WTC11 (cell line): ENCODE results near the gene FAM234A. TPM values are rescaled to one million over a fixed set of nuclear protein-coding genes. Genes with fewer than 3 reads are reported as not detected.

Source experiments
- ATAC-seq: fragments of 200-7000 bp; cut with Tn5 transposase; 2 replicates; pipeline ENCODE4 v1.10.0; 2021; ENCODE audit warnings: mild to moderate bottlenecking, moderate library complexity
- CTCF ChIA-PET: fragments of 300-600 bp; sonication (Branson Sonifier 250); formaldehyde crosslinking; loops from one replicate; lab custom pipeline; 2021; ENCODE audit warnings: antibody characterized with exemption; lab: Charles Lee
- POLR2A ChIA-PET: fragments of 350-600 bp; sonication (Branson Sonifier 250); formaldehyde crosslinking; loops from one replicate; lab custom pipeline; 2021; ENCODE audit warnings: antibody characterized with exemption; lab: Charles Lee
- DNase-seq: peaks from one replicate; pipeline ENCODE4 v3.0.0; 2021; ENCODE audit warnings: low spot score
- H3K27ac Mint-ChIP-seq: 2 replicates; pipeline ENCODE4 v1.8.0; 2021; ENCODE audit warnings: mixed read lengths
- H3K27me3 Mint-ChIP-seq: 2 replicates; pipeline ENCODE4 v1.8.0; 2021; ENCODE audit warnings: low read depth, mild to moderate bottlenecking, moderate library complexity, mixed read lengths
- H3K36me3 Mint-ChIP-seq: 2 replicates; pipeline ENCODE4 v1.8.0; 2021; ENCODE audit warnings: mixed read lengths
- H3K4me1 Mint-ChIP-seq: 2 replicates; pipeline ENCODE4 v1.8.0; 2022; ENCODE audit warnings: mixed read lengths
- H3K4me3 Mint-ChIP-seq: 2 replicates; pipeline ENCODE4 v1.8.0; 2021; ENCODE audit warnings: mild to moderate bottlenecking, moderate library complexity, mixed read lengths
- H3K9me3 Mint-ChIP-seq: 2 replicates; pipeline ENCODE4 v1.8.0; 2021; ENCODE audit warnings: mixed read lengths
- E2F5 ChIP-seq: sonication (generic); formaldehyde crosslinking; IDR thresholded peaks from 2 replicates; pipeline ENCODE4 v1.8.1; 2022; ENCODE audit warnings: mild to moderate bottlenecking, moderate library complexity, missing genetic modification reagents
- ETV6 ChIP-seq: sonication (generic); formaldehyde crosslinking; IDR thresholded peaks from 2 replicates; pipeline ENCODE4 v1.8.1; 2022; ENCODE audit warnings: mild to moderate bottlenecking, missing genetic modification reagents
- FOXP1 ChIP-seq: sonication (generic); formaldehyde crosslinking; IDR thresholded peaks from 2 replicates; pipeline ENCODE4 v1.8.0; 2022; ENCODE audit warnings: missing genetic modification reagents, mild to moderate bottlenecking, moderate library complexity, borderline replicate concordance
- FOXP4 ChIP-seq: sonication (generic); formaldehyde crosslinking; IDR thresholded peaks from 2 replicates; pipeline ENCODE4 v1.8.0; 2022; ENCODE audit warnings: mild to moderate bottlenecking, missing genetic modification reagents
- IRF2 ChIP-seq: sonication (generic); formaldehyde crosslinking; IDR thresholded peaks from 2 replicates; pipeline ENCODE4 v1.8.0; 2022; ENCODE audit warnings: low read depth, missing genetic modification reagents, borderline replicate concordance
- MAX ChIP-seq: sonication (generic); formaldehyde crosslinking; IDR thresholded peaks from 2 replicates; pipeline ENCODE4 v1.8.0; 2022; ENCODE audit warnings: mild to moderate bottlenecking, missing genetic modification reagents
- MLX ChIP-seq: sonication (generic); formaldehyde crosslinking; IDR thresholded peaks from 2 replicates; pipeline ENCODE4 v1.8.1; 2023; ENCODE audit warnings: mild to moderate bottlenecking, missing genetic modification reagents, moderate library complexity
- NR1H2 ChIP-seq: sonication (generic); formaldehyde crosslinking; IDR thresholded peaks from 2 replicates; pipeline ENCODE4 v1.9.0; 2021; ENCODE audit warnings: mild to moderate bottlenecking, moderate library complexity, missing genetic modification reagents
- NR2C2 ChIP-seq: sonication (generic); formaldehyde crosslinking; IDR thresholded peaks from 2 replicates; pipeline ENCODE4 v1.8.0; 2022; ENCODE audit warnings: mild to moderate bottlenecking, missing genetic modification reagents
- PRRX2 ChIP-seq: fragments of 250-450 bp; sonication (Bioruptor Pico); IDR thresholded peaks from 2 replicates; pipeline ENCODE4 v1.8.0; 2021; ENCODE audit warnings: mild to moderate bottlenecking
- TCF7 ChIP-seq: sonication (generic); formaldehyde crosslinking; IDR thresholded peaks from 2 replicates; pipeline ENCODE4 v1.8.0; 2022; ENCODE audit warnings: mild to moderate bottlenecking, low read depth, missing genetic modification reagents, moderate library complexity
- ZNF219 ChIP-seq: sonication (generic); formaldehyde crosslinking; IDR thresholded peaks from 2 replicates; pipeline ENCODE4 v1.8.0; 2023; ENCODE audit warnings: missing genetic modification reagents, mild to moderate bottlenecking, borderline replicate concordance
- ZNF232 ChIP-seq: sonication (generic); formaldehyde crosslinking; IDR thresholded peaks from 2 replicates; pipeline ENCODE4 v1.8.0; 2022; ENCODE audit warnings: mild to moderate bottlenecking, missing genetic modification reagents
- ZNF263 ChIP-seq: sonication (generic); formaldehyde crosslinking; IDR thresholded peaks from 2 replicates; pipeline ENCODE4 v1.8.1; 2022; ENCODE audit warnings: low read depth, mild to moderate bottlenecking, moderate library complexity, missing genetic modification reagents
- ZNF281 ChIP-seq: sonication (generic); formaldehyde crosslinking; IDR thresholded peaks from 2 replicates; pipeline ENCODE4 v1.8.0; 2023; ENCODE audit warnings: mild to moderate bottlenecking, missing genetic modification reagents
- ZSCAN18 ChIP-seq: fragments of 250-450 bp; sonication (Bioruptor Pico); IDR thresholded peaks from 2 replicates; pipeline ENCODE4 v2.1.2; 2022; ENCODE audit warnings: mild to moderate bottlenecking, moderate library complexity
- total RNA-seq: library from RNA; stranded (reverse); gene quantifications from 3 replicates; pipeline ENCODE4 v1.2.3, GENCODE V29; 2021

FAM234A gene
- total RNA-seq, 1 experiment from 2014 or later, result 115 TPM

GRCh38 chr16:290015-290680, 55.5 kb downstream of the FAM234A start (continued):
- no peak for TF ChIP-seq MLX (CRISPR knock-in tag)
- no peak for TF ChIP-seq ZNF263 (CRISPR knock-in tag)
- no peak for TF ChIP-seq ETV6 (CRISPR knock-in tag)
- TF ChIP-seq FOXP4 (CRISPR knock-in tag), result no peak
- no peak for TF ChIP-seq E2F5 (CRISPR knock-in tag)
- no peak for TF ChIP-seq ZNF219 (CRISPR knock-in tag)
- no peak for TF ChIP-seq MAX (CRISPR knock-in tag)
- no peak for TF ChIP-seq ZNF232 (CRISPR knock-in tag)

GRCh38 chr16:290681-291405, 56.2 kb downstream of the FAM234A start:
- no peak for TF ChIP-seq NR2C2 (CRISPR knock-in tag)
- TF ChIP-seq ZNF232 (CRISPR knock-in tag), result no peak
- TF ChIP-seq ZSCAN18 (CRISPR knock-in tag), result no peak
- no peak for TF ChIP-seq TCF7 (CRISPR knock-in tag)
- no peak for TF ChIP-seq PRRX2 (CRISPR knock-in tag)
- TF ChIP-seq FOXP1, result no peak
- POLR2A ChIA-PET, result no interaction called here
- Mint-ChIP-seq H3K4me1 (no peaks in the 10 kb centered on the region), H3K9me3 (no peaks in the 10 kb centered on the region), H3K27me3 (no peaks in the 10 kb centered on the region), H3K27ac (no peak overlapping the region), H3K36me3 (peaks cover 23% of the 10 kb centered on the region), H3K4me3 (no peak overlapping the region)
- CTCF ChIA-PET, result no interaction called here
- DNase-seq (no peak), ATAC-seq (no peak)

GRCh38 chr16:291539-291938, 56.9 kb downstream of the FAM234A start:
- Mint-ChIP-seq H3K4me1 (no peaks in the 10 kb centered on the region), H3K4me3 (no peak overlapping the region), H3K27ac (no peak overlapping the region), H3K27me3 (no peaks in the 10 kb centered on the region), H3K36me3 (peaks cover 20% of the 10 kb centered on the region), H3K9me3 (no peaks in the 10 kb centered on the region)
- CTCF ChIA-PET, result interaction anchor here (1.0 kb wide), 1 partner anchor 194 kb away, joined by 3 read pairs; no protein-coding TSS in a partner anchor
- no peak for ATAC-seq
- POLR2A ChIA-PET, result interaction anchor here (0.5 kb wide), 1 partner anchor 16 kb away, joined by 3 read pairs; the partner anchor contains the start of gene RGS11
- no peak for DNase-seq
- no peak for TF ChIP-seq NR1H2 (CRISPR knock-in tag)
- no peak for TF ChIP-seq ZNF281 (CRISPR knock-in tag)
- TF ChIP-seq FOXP4 (CRISPR knock-in tag), result no peak
- TF ChIP-seq IRF2 (CRISPR knock-in tag), result no peak
